ENCODE data around the gene PRTG.

DNA sequence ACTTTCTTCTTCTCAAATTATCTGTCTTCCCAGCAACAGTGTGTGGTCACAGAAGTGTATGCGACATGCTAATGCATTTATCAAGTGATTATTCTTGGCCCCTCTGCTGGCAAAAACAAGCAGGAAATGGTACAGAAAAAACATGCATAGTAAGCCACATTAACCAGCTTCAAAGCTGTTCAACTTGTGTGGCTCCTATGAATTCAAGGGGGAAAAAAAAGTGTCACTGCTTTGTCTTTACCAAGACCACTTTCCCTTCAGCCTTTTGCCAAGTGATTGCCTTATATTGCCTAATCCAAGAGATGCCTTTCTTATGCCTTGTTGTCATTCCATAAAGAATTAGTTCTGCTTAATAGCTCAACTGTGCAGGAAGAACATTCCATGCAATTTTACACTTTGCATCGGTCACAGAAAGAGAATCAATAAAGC lies 39.1 kb downstream of the PRTG start:
- TF ChIP-seq, protein P1, sequence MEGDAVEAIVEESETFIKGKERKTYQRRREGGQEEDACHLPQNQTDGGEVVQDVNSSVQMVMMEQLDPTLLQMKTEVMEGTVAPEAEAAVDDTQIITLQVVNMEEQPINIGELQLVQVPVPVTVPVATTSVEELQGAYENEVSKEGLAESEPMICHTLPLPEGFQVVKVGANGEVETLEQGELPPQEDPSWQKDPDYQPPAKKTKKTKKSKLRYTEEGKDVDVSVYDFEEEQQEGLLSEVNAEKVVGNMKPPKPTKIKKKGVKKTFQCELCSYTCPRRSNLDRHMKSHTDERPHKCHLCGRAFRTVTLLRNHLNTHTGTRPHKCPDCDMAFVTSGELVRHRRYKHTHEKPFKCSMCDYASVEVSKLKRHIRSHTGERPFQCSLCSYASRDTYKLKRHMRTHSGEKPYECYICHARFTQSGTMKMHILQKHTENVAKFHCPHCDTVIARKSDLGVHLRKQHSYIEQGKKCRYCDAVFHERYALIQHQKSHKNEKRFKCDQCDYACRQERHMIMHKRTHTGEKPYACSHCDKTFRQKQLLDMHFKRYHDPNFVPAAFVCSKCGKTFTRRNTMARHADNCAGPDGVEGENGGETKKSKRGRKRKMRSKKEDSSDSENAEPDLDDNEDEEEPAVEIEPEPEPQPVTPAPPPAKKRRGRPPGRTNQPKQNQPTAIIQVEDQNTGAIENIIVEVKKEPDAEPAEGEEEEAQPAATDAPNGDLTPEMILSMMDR (IDR thresholded peaks at IDR 0.05; ENCODE audit: low read depth, low read length) = no peak
- TF ChIP-seq POLR2A (IDR thresholded peaks at IDR 0.05; ENCODE audit: extremely low read depth, insufficient read length) = no peak
- no peak for TF ChIP-seq MYC (IDR thresholded peaks at IDR 0.05; ENCODE audit: low read depth, low read length)
- TF ChIP-seq, protein P2, sequence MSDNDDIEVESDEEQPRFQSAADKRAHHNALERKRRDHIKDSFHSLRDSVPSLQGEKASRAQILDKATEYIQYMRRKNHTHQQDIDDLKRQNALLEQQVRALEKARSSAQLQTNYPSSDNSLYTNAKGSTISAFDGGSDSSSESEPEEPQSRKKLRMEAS (IDR thresholded peaks at IDR 0.05; ENCODE audit: low read depth, low read length) = no peak

Measured in NB4 (cell line).